Suprapubic skin (tissue), 4 donors: ENCODE results near the gene BBC3.

Experiments
- CTCF ChIP-seq, 2 donors: fragments of 200-600 bp in 1 of 2; fragments of 450-650 bp in 1 of 2; sonication (generic) in 1 of 2; IDR thresholded peaks; one replicate each; pipeline ENCODE4 v1.5.1; 2016 to 2019; ENCODE audit warnings: antibody characterized with exemption in 2 of 2, mild to moderate bottlenecking in 1 of 2, moderate library complexity in 1 of 2
- EP300 ChIP-seq: sonication (generic); formaldehyde crosslinking; IDR thresholded peaks from one replicate; pipeline ENCODE4 v1.6.1; 2017; ENCODE audit warnings: antibody characterized with exemption
- POLR2A ChIP-seq, 2 donors: fragments of 450-650 bp; IDR thresholded peaks; one replicate each; pipeline ENCODE4 v1.6.1; 2017; ENCODE audit warnings: antibody characterized with exemption in 2 of 2, mild to moderate bottlenecking in 2 of 2, moderate library complexity in 2 of 2
- POLR2AphosphoS5 ChIP-seq, 3 donors: sonication (generic); formaldehyde crosslinking; IDR thresholded peaks; one replicate each; pipeline ENCODE4 v1.6.1; 2017; ENCODE audit warnings: antibody characterized with exemption in 3 of 3

GRCh38 chr19:47258434-47258833, 27.4 kb upstream of the BBC3 start:
- TF ChIP-seq POLR2A (IDR thresholded peaks at IDR 0.05) (no peak), CTCF (IDR thresholded peaks at IDR 0.05) (no peak), POLR2AphosphoS5 (IDR thresholded peaks at IDR 0.05) (no peak), EP300 (no peak)
